ENCODE data around the gene RAB6A. TPM values are rescaled to one million over a fixed set of nuclear protein-coding genes. Genes with fewer than 3 reads are reported as not detected.

The RAB6A gene
- total and polyA plus RNA-seq, 10 of the 15 experiments (the other 5 are each of a cell fraction or from before 2014, with no cell fraction given): 9.8 to 107 (median 34.1) TPM

DNA sequence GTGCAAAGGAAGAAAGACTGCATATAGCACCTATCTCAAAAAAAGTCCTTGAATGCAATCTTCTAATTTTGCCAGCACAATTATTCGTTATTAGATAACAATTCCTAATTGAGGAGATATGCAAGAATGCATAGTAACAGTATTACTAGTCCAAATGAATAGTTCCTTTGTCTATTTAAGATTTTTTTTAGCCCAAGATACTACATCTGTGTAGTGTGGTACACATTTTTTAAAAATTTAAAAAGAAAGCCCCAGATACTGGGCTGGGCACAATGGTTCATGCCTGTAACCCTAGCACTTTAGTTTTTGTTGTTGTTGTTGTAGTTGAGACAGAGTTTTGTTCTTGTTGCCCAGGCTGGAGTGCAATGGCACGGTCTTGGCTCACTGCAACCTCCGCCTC, 43.7 kb downstream of the RAB6A start:
- peak; percentile 32; the same call in 1 of the 2 replicates for TF ChIP-seq MTA2 (IDR thresholded peaks at IDR 0.05; ENCODE audit: low read depth)
- no peak for TF ChIP-seq BACH1 (IDR thresholded peaks at IDR 0.05; ENCODE audit: borderline replicate concordance)
- FAIRE-seq (no peak), DNase-seq (ENCODE audit: low read depth, low spot score) (no peak), ATAC-seq (peak; percentile 56)
- CTCF ChIA-PET: interaction anchor here (1.1 kb wide), 1 partner anchor 390 kb away, joined by 3 read pairs; no protein-coding TSS in a partner anchor
- SMC1A ChIA-PET (ENCODE audit: uncharacterized antibody, unreplicated experiment): no interaction called here
- RAD21 ChIA-PET (ENCODE audit: unreplicated experiment): interaction anchor here (1.1 kb wide), 1 partner anchor 214 kb away, joined by 3 read pairs; no protein-coding TSS in a partner anchor
- Histone ChIP-seq H3K36me3 (ENCODE audit: control insufficient read depth in 2 of 2, insufficient read depth in 2 of 2, low read length in 1 of 2) (peaks cover 0 to 7% of the 10 kb centered on the region in 2 experiments; a peak in 3 of 4 replicates), H3K27ac (ENCODE audit: control insufficient read depth, insufficient read depth) (no peak overlapping the region), H3K4me3 (no peak overlapping the region), H3K79me2 (ENCODE audit: control insufficient read depth, insufficient read depth, low read length) (no peaks in the 10 kb centered on the region), H2AFZ (ENCODE audit: control insufficient read depth, low read depth, low read length) (no peak overlapping the region), H3K27me3 (replicated peaks in 1 of 2; ENCODE audit: control insufficient read depth in 2 of 2, insufficient read depth in 2 of 2, low read length in 1 of 2) (no peaks in the 10 kb centered on the region), H3K9me3 (replicated peaks; ENCODE audit: control insufficient read depth, insufficient read depth, low read length) (no peaks in the 10 kb centered on the region), H4K20me1 (ENCODE audit: control insufficient read depth, insufficient read depth) (no peaks in the 10 kb centered on the region), H3K4me1 (ENCODE audit: control insufficient read depth, insufficient read depth, low read length) (peaks cover 5% of the 10 kb centered on the region), H3K9ac (ENCODE audit: control insufficient read depth, insufficient read depth, low read length) (no peak overlapping the region), H3K4me2 (ENCODE audit: control insufficient read depth, insufficient read depth) (no peak overlapping the region)
- in situ Hi-C loops (cut with MboI): no loop called here
- POLR2A ChIA-PET: no interaction called here
- BruUV-seq (replicated peaks): no TSS peak
- intact Hi-C loops (cut with micrococcal nuclease; ENCODE audit: unreplicated experiment): no loop called here
- WGBS (ENCODE audit: insufficient coverage, insufficient replicate concordance, low lambda C conversion rate, missing lambda C conversion rate): 63% methylated on average over 3 of the region's 3 CpGs

DNA sequence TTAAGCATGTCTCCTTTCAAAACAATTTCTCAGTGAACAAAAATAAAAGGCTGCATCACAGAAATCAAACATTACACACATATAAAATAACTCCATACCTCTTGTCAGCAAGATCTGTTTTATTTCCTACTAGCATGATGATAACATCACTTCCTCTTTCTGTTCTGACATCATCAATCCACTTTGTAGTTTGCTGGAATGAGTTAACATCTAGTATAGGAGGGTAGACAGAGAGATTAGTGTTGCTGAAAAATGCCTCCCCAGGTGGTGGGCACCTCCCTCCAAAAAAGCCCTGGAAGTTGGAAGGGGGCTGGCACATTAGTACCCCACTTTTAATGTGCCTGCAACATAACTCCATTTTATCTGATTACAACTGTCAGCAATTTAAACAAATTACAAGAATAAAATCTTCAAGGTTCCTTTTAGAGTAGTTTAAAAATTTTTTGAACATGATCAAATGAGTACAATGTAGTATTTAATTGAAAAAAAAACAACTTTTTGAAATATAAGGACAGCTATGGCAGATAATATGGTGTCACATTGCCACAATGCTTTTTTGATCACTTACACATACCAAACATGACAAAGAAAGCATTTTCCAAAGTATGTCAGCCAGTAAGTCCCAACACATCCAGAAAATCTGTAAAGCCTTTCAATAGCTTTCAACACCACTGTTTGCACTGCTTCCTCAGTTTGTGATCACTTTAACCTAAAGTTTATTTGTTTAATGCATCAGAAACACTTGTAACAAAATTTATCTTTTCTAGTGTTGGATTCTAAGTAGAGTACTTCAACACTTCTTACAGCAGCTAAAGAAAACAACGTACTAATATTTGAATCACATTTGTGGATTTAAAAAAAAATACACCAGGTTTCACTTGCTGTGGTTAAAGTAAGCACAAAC, 44.5 kb downstream of the RAB6A start:
- Histone ChIP-seq H3K79me2 (ENCODE audit: control insufficient read depth, insufficient read depth, low read length) (no peaks in the 10 kb centered on the region), H3K9ac (ENCODE audit: control insufficient read depth, insufficient read depth, low read length) (no peak overlapping the region), H4K20me1 (ENCODE audit: control insufficient read depth, insufficient read depth) (no peaks in the 10 kb centered on the region), H3K4me2 (ENCODE audit: control insufficient read depth, insufficient read depth) (no peak overlapping the region), H2AFZ (ENCODE audit: control insufficient read depth, low read depth, low read length) (no peak overlapping the region), H3K4me3 (no peak overlapping the region), H3K27me3 (replicated peaks in 1 of 2; ENCODE audit: control insufficient read depth in 2 of 2, insufficient read depth in 2 of 2, low read length in 1 of 2) (no peaks in the 10 kb centered on the region), H3K9me3 (replicated peaks; ENCODE audit: control insufficient read depth, insufficient read depth, low read length) (no peaks in the 10 kb centered on the region), H3K4me1 (ENCODE audit: control insufficient read depth, insufficient read depth, low read length) (peaks cover 5% of the 10 kb centered on the region), H3K27ac (ENCODE audit: control insufficient read depth, insufficient read depth) (no peak overlapping the region), H3K36me3 (ENCODE audit: control insufficient read depth in 2 of 2, insufficient read depth in 2 of 2, low read length in 1 of 2) (peaks cover 0 to 7% of the 10 kb centered on the region in 2 experiments; a peak in 3 of 4 replicates)
- BruUV-seq (replicated peaks): no TSS peak
- ATAC-seq (peak; percentile 86), DNase-seq (ENCODE audit: low read depth, low spot score) (no peak), FAIRE-seq (no peak)
- intact Hi-C loops (cut with micrococcal nuclease; ENCODE audit: unreplicated experiment): no loop called here
- SMC1A ChIA-PET (ENCODE audit: uncharacterized antibody, unreplicated experiment): no interaction called here
- in situ Hi-C loops (cut with MboI): no loop called here
- CTCF ChIA-PET: interaction anchor here (1.1 to 1.2 kb wide), 2 partner anchors 90 to 391 kb away, joined by 3 read pairs; no protein-coding TSS in a partner anchor
- RAD21 ChIA-PET (ENCODE audit: unreplicated experiment): interaction anchor here (1.1 kb wide), 1 partner anchor 215 kb away, joined by 3 read pairs; no protein-coding TSS in a partner anchor
- POLR2A ChIA-PET: no interaction called here
- WGBS (ENCODE audit: insufficient coverage, insufficient replicate concordance, low lambda C conversion rate, missing lambda C conversion rate): 32% methylated on average over 1 of the region's 1 CpG
- TF ChIP-seq, protein P1, sequence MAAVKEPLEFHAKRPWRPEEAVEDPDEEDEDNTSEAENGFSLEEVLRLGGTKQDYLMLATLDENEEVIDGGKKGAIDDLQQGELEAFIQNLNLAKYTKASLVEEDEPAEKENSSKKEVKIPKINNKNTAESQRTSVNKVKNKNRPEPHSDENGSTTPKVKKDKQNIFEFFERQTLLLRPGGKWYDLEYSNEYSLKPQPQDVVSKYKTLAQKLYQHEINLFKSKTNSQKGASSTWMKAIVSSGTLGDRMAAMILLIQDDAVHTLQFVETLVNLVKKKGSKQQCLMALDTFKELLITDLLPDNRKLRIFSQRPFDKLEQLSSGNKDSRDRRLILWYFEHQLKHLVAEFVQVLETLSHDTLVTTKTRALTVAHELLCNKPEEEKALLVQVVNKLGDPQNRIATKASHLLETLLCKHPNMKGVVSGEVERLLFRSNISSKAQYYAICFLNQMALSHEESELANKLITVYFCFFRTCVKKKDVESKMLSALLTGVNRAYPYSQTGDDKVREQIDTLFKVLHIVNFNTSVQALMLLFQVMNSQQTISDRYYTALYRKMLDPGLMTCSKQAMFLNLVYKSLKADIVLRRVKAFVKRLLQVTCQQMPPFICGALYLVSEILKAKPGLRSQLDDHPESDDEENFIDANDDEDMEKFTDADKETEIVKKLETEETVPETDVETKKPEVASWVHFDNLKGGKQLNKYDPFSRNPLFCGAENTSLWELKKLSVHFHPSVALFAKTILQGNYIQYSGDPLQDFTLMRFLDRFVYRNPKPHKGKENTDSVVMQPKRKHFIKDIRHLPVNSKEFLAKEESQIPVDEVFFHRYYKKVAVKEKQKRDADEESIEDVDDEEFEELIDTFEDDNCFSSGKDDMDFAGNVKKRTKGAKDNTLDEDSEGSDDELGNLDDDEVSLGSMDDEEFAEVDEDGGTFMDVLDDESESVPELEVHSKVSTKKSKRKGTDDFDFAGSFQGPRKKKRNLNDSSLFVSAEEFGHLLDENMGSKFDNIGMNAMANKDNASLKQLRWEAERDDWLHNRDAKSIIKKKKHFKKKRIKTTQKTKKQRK (IDR thresholded peaks at IDR 0.05; ENCODE audit: low read depth, low read length): no peak
- TF ChIP-seq RAD51 (IDR thresholded peaks at IDR 0.05): no peak
- TF ChIP-seq, protein P2, sequence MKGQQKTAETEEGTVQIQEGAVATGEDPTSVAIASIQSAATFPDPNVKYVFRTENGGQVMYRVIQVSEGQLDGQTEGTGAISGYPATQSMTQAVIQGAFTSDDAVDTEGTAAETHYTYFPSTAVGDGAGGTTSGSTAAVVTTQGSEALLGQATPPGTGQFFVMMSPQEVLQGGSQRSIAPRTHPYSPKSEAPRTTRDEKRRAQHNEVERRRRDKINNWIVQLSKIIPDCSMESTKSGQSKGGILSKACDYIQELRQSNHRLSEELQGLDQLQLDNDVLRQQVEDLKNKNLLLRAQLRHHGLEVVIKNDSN (IDR thresholded peaks at IDR 0.05; ENCODE audit: borderline replicate concordance, extremely low read length, insufficient read depth, low read depth, low read length): no peak
- no peak for TF ChIP-seq IKZF2 (IDR thresholded peaks at IDR 0.05)
- TF ChIP-seq TARDBP (IDR thresholded peaks at IDR 0.05; ENCODE audit: borderline replicate concordance): no peak
- TF ChIP-seq RELA (IDR thresholded peaks at IDR 0.05; ENCODE audit: borderline replicate concordance, partially characterized antibody): no peak
- peak; percentile 49; the same call in 1 of the 2 replicates for TF ChIP-seq CREM (IDR thresholded peaks at IDR 0.05; ENCODE audit: low read depth)
- TF ChIP-seq, protein P3, sequence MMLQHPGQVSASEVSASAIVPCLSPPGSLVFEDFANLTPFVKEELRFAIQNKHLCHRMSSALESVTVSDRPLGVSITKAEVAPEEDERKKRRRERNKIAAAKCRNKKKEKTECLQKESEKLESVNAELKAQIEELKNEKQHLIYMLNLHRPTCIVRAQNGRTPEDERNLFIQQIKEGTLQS (IDR thresholded peaks at IDR 0.05; ENCODE audit: borderline replicate concordance, extremely low read depth, low read depth, low read length): no peak
- no peak for TF ChIP-seq EGR1 (IDR thresholded peaks at IDR 0.05; ENCODE audit: borderline replicate concordance in 1 of 2, low read depth in 2 of 2, low read length in 2 of 2)

All from GM12878 (cell line).